Hepatocyte (in vitro differentiated cells): ENCODE measurements around the gene OR8G1.

ENCODE experiments used
- EZH2phosphoT487 ChIP-seq: fragments of 200-600 bp; sonication (generic); IDR thresholded peaks from one replicate; pipeline ENCODE4 v1.6.1; 2018; ENCODE audit warnings: antibody characterized with exemption, mild to moderate bottlenecking, low read depth, moderate library complexity; ENCODE audit not compliant: unreplicated experiment, severe bottlenecking
- TF ChIP-seq, protein P1 (sequence below): fragments of 200-600 bp; sonication (generic); IDR thresholded peaks from 2 replicates; pipeline ENCODE4 v1.5.1; 2016; ENCODE audit warnings: antibody characterized with exemption, mild to moderate bottlenecking; ENCODE audit not compliant: poor library complexity

DNA sequence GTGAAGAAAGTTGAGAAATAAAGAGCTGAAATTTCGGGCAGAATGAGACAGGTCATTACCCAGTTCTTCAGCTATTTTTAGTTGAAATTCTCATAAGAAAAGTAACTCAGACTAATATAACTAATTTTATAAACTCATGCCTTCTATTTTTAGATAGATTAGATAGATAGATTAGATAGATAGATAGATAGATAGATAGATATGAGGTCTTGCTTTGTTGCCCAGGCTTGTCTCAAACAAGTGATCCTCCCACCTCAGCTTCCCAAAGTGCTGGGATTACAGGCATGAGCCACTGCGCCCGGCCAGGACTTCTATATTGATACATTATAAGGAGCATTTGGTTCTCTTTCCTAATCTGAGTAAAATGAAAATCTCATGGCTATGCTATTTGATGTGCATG lies 26.9 kb upstream of the OR8G1 start:
- no peak for TF ChIP-seq EZH2phosphoT487
- TF ChIP-seq, protein P1, sequence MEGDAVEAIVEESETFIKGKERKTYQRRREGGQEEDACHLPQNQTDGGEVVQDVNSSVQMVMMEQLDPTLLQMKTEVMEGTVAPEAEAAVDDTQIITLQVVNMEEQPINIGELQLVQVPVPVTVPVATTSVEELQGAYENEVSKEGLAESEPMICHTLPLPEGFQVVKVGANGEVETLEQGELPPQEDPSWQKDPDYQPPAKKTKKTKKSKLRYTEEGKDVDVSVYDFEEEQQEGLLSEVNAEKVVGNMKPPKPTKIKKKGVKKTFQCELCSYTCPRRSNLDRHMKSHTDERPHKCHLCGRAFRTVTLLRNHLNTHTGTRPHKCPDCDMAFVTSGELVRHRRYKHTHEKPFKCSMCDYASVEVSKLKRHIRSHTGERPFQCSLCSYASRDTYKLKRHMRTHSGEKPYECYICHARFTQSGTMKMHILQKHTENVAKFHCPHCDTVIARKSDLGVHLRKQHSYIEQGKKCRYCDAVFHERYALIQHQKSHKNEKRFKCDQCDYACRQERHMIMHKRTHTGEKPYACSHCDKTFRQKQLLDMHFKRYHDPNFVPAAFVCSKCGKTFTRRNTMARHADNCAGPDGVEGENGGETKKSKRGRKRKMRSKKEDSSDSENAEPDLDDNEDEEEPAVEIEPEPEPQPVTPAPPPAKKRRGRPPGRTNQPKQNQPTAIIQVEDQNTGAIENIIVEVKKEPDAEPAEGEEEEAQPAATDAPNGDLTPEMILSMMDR, result no peak
